K562 (cell line): ENCODE measurements around the gene PRM3. TPM values are rescaled to one million over a fixed set of nuclear protein-coding genes. Genes with fewer than 3 reads are reported as not detected.
A peak's percentile ranks its signal among the peaks of the same experiment; 100 is the strongest.

Experiments
- ATF2 ChIP-seq: sonication (generic); formaldehyde crosslinking; IDR thresholded peaks from 2 replicates; pipeline ENCODE4 v1.8.1; 2022; ENCODE audit warnings: missing genetic modification reagents
- BMI1 ChIP-seq: fragments of 150-350 bp; IDR thresholded peaks from 2 replicates; pipeline ENCODE4 v1.6.1; 2014; ENCODE audit warnings: low read length
- CREM ChIP-seq: IDR thresholded peaks from 2 replicates; pipeline ENCODE4 v1.6.1; 2014; ENCODE audit warnings: antibody characterized with exemption, low read depth
- CXXC5 ChIP-seq: fragments of 250-450 bp; sonication (Bioruptor Pico); IDR thresholded peaks from 2 replicates; pipeline ENCODE4 v1.8.0; 2022; ENCODE audit warnings: inconsistent platforms, mild to moderate bottlenecking, moderate library complexity
- HCFC1 ChIP-seq: IDR thresholded peaks from 2 replicates; pipeline ENCODE4 v1.6.1; 2012; ENCODE audit warnings: low read depth, low read length, improper control_type of control experiment
- HNRNPK ChIP-seq: fragments of 200-400 bp; formaldehyde crosslinking; IDR thresholded peaks from one replicate; pipeline ENCODE4 v1.6.1; 2018; ENCODE audit warnings: mild to moderate bottlenecking, low read depth, low read length; ENCODE audit not compliant: poor library complexity, severe bottlenecking
- KAT2B ChIP-seq: IDR thresholded peaks from one replicate; pipeline ENCODE4 v1.6.1; 2012; ENCODE audit warnings: low read depth, mild to moderate bottlenecking, control low read depth, inconsistent platforms, low read length, moderate library complexity
- KHSRP ChIP-seq: fragments of 450-650 bp; IDR thresholded peaks from 2 replicates; pipeline ENCODE4 v1.6.1; 2017
- NFE2 ChIP-seq: IDR thresholded peaks from 2 replicates; pipeline ENCODE4 v1.6.1; 2014; ENCODE audit warnings: antibody characterized with exemption, low read depth
- RBFOX2 ChIP-seq: fragments of 200-400 bp; formaldehyde crosslinking; IDR thresholded peaks from 2 replicates; pipeline ENCODE4 v1.6.1; 2017; ENCODE audit warnings: low read depth, mild to moderate bottlenecking, low read length, moderate library complexity
- REST ChIP-seq, 2 experiments: fragments of 450-650 bp; formaldehyde crosslinking in 1 of 2; IDR thresholded peaks; 2 replicates each; pipeline versions ENCODE4 v1.4.0 to v1.6.1; 2014 to 2020; ENCODE audit warnings: mild to moderate bottlenecking in 2 of 2, borderline replicate concordance in 1 of 2, low read depth in 1 of 2
- RFX1 ChIP-seq: fragments of 450-650 bp; IDR thresholded peaks from 2 replicates; pipeline ENCODE4 v1.6.1; 2016; ENCODE audit warnings: mild to moderate bottlenecking, moderate library complexity
- RHOXF2B ChIP-seq: fragments of 250-450 bp; sonication (Bioruptor Pico); conservative IDR thresholded peaks from 2 replicates; pipeline ENCODE4 v1.5.1; 2021
- SMARCE1 ChIP-seq: fragments of 450-650 bp; IDR thresholded peaks from 2 replicates; pipeline ENCODE4 v1.7.1; 2016; ENCODE audit warnings: mild to moderate bottlenecking
- TCF7 ChIP-seq: sonication (generic); IDR thresholded peaks from 2 replicates; pipeline ENCODE4 v1.6.1; 2016; ENCODE audit warnings: antibody characterized with exemption, borderline replicate concordance
- XRCC4 ChIP-seq: IDR thresholded peaks from one replicate; pipeline ENCODE4 v1.6.1; 2011; ENCODE audit not compliant: insufficient read depth, insufficient read length; ENCODE audit errors: extremely low read depth
- ZNF695 ChIP-seq: fragments of 450-650 bp; formaldehyde crosslinking; IDR thresholded peaks from 2 replicates; pipeline ENCODE4 v1.4.0; 2020; ENCODE audit warnings: mild to moderate bottlenecking, moderate library complexity
- polyA plus RNA-seq, 8 experiments: library from polyadenylated mRNA; depleted of rRNA in 4 of 8; stranded (reverse) in 5 of 8; unstranded in 3 of 8; fragments of >200 nt; fragmentation: Nextera tagmentation in 2 of 8; fragmentation: Illumina TruSeq in 1 of 8; extraction: Ambion mirVana in 2 of 8; extraction: Trizol in 1 of 8; gene quantifications; 2 replicates each; pipeline versions ENCODE4 v1.2.1 to v1.2.3, GENCODE V29; 2011 to 2014; ENCODE audit warnings: inconsistent platforms in 1 of 8, missing spikeins in 1 of 8
- total RNA-seq, 7 experiments: library from RNA; depleted of rRNA in 6 of 7; stranded (reverse); fragments of >200 nt in 6 of 7; fragmentation: Illumina TruSeq in 2 of 7; extraction: Trizol in 2 of 7; gene quantifications; 2 replicates each; pipeline versions ENCODE4 v1.2.1 to v1.2.3, GENCODE V29; 2011 to 2021; ENCODE audit warnings: low replicate concordance in 1 of 7
- TF ChIP-seq, protein P1 (sequence below): IDR thresholded peaks from 3 replicates; pipeline ENCODE4 v1.6.1; 2011; ENCODE audit warnings: borderline replicate concordance, mild to moderate bottlenecking; ENCODE audit not compliant: insufficient read length, insufficient read depth

PRM3 gene
- total and polyA plus RNA-seq, 9 of the 15 experiments (the other 6 are each of a cell fraction or from before 2014, with no cell fraction given): not detected

DNA sequence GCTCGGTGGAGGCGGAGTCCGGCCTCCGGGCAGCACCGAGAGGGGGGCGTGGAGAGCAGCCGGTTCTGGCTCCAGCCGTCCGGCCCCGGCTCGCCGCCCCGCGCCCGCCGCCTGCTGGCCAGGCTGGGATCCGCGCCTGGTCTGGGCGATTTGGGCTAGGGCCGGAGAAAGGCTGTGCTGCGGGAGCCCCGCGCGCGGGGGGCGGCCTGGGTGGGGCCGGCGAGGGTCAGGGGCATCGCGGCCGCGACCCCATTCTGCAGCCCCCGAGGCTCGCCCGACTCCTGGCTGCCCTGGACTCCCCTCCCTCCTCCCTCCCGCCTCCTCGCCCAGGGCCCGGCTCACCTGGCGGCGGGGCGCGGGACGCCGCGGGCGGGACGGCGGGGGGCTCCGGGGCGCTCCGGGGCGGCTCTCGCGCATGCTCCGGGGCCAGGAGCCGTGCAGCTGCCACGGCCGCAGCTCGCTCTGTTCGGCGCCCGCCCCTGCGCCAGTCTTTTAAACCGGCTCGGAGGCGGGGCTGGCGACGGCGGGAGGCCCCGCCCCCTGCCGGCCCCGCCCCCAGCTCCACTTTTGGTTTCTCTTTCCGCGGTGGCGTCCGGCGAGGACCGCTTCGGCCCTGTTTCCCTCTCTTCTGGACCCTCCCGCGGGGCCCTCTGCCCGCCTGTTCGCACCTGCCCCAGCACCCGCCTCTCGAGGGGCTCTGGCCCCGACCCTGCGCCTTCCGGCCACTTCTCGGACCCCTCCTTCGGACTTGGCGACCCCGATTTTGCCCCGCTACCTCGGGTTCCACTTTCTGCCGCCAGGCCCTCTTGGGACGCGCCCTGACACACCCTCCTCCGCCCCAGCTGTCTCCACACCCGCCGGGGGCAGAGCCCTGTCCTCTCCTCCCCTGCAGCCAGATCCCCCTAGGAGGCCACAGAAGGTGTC is 17.4 kb downstream of the PRM3 start, which contains the start of gene SOCS1 (continued):
- TF ChIP-seq CREM (peak; percentile 24; the same call in 1 of the 2 replicates), HCFC1 (no peak), SMARCE1 (0 out of 2 replicates have a peak, but pooled peaks have one; percentile 15), REST (IDR thresholded peaks at IDR 0.05; ENCODE audit: borderline replicate concordance) (peak; percentile 91), REST (CRISPR knock-in tag; IDR thresholded peaks at IDR 0.05; ENCODE audit: low read depth) (no peak), RFX1 (no peak), ATF2 (CRISPR knock-in tag) (no peak), XRCC4 (no peak), NFE2 (no peak), KAT2B (no peak), RBFOX2 (peak; percentile 86), KHSRP (no peak), TCF7 (no peak), CXXC5 (CRISPR knock-in tag) (peak; percentile 78), HNRNPK (peak; percentile 66), ZNF695 (CRISPR knock-in tag) (no peak), BMI1 (no peak), RHOXF2B (no peak)
- TF ChIP-seq, protein P1, sequence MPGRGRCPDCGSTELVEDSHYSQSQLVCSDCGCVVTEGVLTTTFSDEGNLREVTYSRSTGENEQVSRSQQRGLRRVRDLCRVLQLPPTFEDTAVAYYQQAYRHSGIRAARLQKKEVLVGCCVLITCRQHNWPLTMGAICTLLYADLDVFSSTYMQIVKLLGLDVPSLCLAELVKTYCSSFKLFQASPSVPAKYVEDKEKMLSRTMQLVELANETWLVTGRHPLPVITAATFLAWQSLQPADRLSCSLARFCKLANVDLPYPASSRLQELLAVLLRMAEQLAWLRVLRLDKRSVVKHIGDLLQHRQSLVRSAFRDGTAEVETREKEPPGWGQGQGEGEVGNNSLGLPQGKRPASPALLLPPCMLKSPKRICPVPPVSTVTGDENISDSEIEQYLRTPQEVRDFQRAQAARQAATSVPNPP: no peak
